LNCaP clone FGC (cell line): ENCODE data around the gene PCGF3.

ENCODE experiments used
- DNase-seq: peaks from one replicate; pipeline ENCODE4 v3.0.0-alpha.2; 2011; ENCODE audit warnings: low read depth
- H3K4me3 ChIP-seq: 2 replicates; pipeline ENCODE4 v1.5.1; 2011; ENCODE audit warnings: mild to moderate bottlenecking, low read depth, low read length, control low read depth
- CTCF ChIP-seq: IDR thresholded peaks from 2 replicates; pipeline ENCODE4 v1.5.1; 2012; ENCODE audit warnings: mild to moderate bottlenecking; ENCODE audit not compliant: control insufficient read depth, insufficient read depth; ENCODE audit errors: extremely low read depth

PCGF3 gene

GRCh38 chr4:738781-739280, 33.2 kb downstream of the PCGF3 start:
- DNase-seq: no peak
- TF ChIP-seq CTCF: no peak
- no peak overlapping the region for H3K4me3 ChIP-seq

DNA sequence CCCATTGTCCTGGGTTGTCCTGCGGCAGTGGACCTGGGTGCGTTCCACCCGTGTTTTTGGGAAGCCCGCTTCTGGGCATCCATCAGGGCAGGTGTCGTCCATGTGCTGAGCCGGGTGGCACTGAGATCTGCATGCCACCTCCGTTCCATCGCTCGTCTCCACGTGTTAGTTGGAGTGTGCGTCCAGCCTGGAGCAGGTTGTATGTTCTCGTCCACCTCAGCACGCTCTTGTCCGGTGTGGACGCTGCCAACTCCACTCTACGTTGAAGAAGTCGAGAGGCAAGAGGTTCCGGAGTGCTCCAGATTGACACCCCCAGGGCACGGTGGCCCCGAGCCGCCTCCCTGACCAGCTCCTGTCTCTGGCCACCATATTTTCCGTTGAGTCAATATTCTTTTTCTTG, 33.9 kb downstream of the PCGF3 start:
- DNase-seq: no peak
- TF ChIP-seq CTCF: no peak
- no peak overlapping the region for H3K4me3 ChIP-seq

- H3K4me3 ChIP-seq: no peak overlapping the region
- no peak for DNase-seq
- no peak for TF ChIP-seq CTCF
Observed at GRCh38 chr4:740011-740410, 34.4 kb downstream of the PCGF3 start.

DNA sequence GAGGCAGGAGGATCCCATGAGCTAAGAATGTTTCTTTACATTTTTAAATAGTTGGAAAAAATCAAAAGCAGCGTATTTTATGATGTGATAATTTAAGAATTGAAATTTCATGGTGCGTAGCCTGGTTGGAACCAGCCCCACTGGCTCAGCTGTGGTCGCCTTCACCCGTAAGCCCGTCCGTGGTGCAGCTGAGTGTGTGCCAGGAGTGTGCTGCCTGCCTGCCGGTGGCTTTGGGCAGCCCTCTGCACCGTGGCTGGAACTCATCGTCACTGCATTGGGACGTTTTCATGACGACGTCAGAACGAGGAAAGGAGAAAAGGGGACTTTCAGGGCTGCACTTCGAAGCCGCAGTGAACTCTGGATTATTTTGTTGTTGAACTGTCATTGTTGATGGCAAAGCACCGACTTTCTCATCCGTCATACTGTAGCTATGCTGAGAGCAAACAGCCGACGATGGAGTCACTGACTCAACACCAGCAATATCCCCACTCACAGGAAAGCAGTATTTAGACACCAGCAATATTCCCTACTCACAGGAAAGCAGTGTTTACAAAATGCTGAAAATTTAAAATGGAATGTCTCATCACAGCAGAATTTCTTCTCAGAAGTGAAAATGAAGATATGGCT, 35.1 kb downstream of the PCGF3 start:
- no peak for DNase-seq
- TF ChIP-seq CTCF: no peak
- H3K4me3 ChIP-seq: no peak overlapping the region

DNA sequence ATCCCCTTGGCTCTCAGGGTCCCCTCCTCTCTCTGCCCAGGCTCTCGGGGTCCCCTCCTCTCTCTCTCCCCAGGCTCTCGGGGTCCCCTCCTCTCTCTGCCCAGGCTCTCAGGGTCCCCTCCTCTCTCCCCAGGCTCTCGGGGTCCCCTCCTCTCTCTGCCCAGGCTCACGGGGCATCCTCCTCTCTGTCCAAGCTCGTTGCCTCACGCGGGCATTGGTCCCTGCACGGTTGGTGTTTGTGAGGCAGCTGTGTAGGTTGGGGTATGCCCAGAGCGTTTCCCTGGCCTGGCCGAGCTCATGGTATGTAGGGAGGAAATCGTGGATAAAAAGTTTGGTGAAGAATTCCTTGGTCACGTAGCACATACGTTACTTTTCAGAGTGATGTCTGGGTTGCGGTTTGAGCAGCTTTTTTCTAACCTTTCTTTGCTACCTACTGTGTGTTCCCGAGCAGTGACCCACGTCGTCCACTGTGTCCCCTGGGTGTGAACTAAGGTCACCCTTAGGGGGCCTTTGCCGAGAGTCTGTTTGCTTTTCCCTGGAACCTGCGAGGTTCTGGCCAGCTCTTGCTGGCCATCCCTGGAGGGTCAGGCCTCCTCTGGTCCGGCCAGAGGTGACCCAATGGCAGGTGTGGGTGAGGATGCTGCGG, 36.6 kb downstream of the PCGF3 start:
- TF ChIP-seq CTCF: no peak
- no peak for DNase-seq
- no peak overlapping the region for H3K4me3 ChIP-seq

GRCh38 chr4:742742-743311, 37.2 kb downstream of the PCGF3 start:
- peak; percentile 85 for TF ChIP-seq CTCF
- no peak for DNase-seq
- no peak overlapping the region for H3K4me3 ChIP-seq
